Hypothalamus (tissue), 51 donors: ENCODE data around the gene RIPK3.
"Not testable (repeated sequence)": the region's sequence is repeated elsewhere in the genome, so short reads cannot be mapped to it uniquely, and the experiment has no call there.

Experiments used
- DNase-seq, 51 donors: peaks; one replicate each; lab custom pipeline; 2025; lab: John Stamatoyannopoulos, UW

RIPK3 gene

DNA sequence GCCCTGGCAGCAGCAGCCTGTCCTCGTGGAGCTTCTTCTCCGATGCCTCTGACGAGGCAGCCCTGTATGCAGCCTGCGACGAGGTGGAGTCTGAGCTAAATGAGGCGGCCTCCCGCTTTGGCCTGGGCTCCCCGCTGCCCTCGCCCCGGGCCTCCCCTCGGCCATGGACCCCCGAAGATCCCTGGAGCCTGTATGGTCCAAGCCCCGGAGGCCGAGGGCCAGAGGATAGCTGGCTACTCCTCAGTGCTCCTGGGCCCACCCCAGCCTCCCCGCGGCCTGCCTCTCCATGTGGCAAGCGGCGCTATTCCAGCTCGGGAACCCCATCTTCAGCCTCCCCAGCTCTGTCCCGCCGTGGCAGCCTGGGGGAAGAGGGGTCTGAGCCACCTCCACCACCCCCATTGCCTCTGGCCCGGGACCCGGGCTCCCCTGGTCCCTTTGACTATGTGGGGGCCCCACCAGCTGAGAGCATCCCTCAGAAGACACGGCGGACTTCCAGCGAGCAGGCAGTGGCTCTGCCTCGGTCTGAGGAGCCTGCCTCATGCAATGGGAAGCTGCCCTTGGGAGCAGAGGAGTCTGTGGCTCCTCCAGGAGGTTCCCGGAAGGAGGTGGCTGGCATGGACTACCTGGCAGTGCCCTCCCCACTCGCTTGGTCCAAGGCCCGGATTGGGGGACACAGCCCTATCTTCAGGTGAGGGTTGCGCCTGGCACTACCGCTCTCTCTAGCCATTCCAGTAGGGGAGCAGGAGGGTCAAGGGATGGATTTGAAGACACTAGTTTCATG lies 30.3 kb upstream of the RIPK3 start:
- no peak for DNase-seq

DNA sequence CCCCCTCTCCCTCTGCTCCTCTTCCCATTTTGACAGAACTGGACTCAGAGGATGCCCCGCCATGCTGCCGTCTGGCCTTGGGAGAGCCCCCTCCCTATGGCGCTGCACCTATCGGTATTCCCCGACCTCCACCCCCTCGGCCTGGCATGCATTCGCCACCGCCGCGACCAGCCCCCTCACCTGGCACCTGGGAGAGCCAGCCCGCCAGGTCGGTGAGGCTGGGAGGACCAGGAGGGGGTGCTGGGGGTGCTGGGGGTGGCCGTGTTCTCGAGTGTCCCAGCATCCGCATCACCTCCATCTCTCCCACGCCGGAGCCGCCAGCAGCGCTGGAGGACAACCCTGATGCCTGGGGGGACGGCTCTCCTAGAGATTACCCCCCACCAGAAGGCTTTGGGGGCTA lies 29.7 kb upstream of the RIPK3 start:
- no peak for DNase-seq

GRCh38 chr14:24368562-24369252 lies 28.9 kb upstream of the RIPK3 start:
- peak in 27 of 51 donors; percentile 8 to 62 (median 40) for DNase-seq

GRCh38 chr14:24368212-24368561 lies 28.4 kb upstream of the RIPK3 start:
- DNase-seq = no peak

DNA sequence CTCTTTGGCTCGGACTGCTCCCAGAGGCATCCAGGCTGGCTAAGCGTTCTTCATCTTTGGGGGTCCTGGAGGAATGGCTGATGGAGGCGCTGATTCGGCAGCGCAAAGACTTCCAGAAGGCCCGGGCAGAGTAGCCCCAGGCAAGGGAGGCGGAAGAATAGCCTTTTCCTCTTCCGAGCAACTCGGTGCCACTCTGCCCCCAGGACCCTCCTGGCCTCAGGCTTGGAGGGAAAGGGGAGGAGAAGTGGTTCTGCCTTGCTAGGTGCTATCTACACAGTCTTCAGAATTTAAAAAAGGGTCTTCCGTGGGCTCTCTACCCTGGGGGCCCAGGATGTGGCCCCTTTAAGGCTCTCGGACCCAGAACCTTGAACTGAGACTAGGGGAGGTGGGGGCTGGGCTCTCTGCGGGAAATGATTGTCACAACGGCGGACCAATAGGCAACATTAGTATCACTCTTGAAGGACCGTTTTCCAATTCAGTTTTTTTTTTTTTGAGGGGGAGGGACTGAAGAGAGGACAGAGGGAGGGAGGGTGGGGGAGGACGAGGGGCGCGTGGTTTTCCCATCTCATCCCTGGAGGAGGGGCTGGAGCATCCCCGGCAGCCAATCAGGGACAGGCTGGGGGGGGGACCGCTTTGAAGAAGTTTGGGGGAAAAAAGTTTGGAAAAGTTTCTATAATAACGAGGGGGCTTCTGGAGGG lies 27.9 kb upstream of the RIPK3 start, which contains the start of gene NFATC4:
Gene NFATC4, plus strand, starts transcription at position 671 of the 698 bp plus-strand sequence. CDS start 157 bp downstream, outside the sequence.
- peak in 34 of 51 donors; percentile 9 to 75 (median 32) for DNase-seq

DNA sequence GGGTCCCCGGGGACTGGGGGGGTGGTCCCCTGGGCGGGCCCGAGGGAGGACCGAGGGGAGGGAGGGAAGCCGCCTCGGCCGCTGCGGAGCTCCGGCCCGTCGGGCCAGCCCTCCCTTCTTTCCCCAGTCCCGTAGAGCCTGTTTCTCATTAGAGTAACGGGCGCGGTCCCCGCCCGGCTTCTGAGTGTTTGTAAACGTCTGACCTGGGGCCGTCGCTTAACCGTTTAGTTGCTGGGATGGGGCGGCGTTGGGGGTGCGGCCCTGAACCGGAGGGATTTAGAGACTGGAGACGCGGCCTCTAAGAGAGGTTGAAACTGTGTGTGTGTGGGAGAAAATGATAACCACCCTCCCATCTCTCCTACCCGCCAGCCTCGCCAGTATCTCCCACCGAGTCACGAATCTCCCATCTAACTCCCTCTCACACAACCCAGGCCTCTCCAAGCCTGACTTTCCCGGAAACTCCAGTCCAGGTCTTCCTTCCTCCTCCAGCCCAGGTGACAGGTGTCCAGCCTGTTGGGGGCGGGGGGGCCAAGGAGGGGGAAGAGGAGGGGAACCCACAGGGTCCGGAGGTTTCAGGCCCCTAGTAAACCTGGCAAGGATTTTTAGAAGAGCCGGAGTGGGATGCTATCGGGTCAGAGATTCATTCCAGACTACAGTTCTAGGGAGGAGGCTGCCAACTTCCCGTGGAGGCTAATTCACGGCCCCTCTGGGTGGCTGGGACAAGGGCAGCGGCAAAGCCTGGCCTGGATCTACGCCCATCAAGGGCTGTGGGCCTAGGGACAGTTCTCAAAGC lies 27.1 kb upstream of the RIPK3 start:
- DNase-seq = peak in 40 of 51 donors; percentile 15 to 84 (median 50)

GRCh38 chr14:24366413-24366720 lies 26.6 kb upstream of the RIPK3 start:
- peak in 1 of 51 donors; percentile 29 for DNase-seq

GRCh38 chr14:24365600-24366412 lies 26.0 kb upstream of the RIPK3 start:
- DNase-seq = peak in 35 of 51 donors; percentile 6 to 55 (median 38)

DNA sequence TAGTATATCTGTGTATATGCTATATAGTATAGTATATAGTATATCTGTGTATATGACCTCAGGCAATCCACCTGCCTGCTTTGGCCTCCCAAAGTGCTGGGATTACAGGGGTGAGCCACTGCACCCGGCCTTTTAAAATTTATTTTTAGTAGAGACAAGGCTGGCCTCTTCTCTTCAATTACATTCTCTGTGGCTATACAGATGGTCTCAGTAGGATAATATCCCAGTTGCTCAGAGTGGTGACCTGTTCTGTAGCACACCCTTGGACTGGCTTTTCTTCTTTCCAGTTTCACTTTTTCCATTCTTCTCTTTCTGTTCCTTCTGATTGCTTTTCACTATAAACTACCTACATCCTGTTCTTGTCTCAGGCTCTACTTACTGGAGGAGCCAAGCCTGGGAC lies 25.1 kb upstream of the RIPK3 start:
- DNase-seq = no peak

DNA sequence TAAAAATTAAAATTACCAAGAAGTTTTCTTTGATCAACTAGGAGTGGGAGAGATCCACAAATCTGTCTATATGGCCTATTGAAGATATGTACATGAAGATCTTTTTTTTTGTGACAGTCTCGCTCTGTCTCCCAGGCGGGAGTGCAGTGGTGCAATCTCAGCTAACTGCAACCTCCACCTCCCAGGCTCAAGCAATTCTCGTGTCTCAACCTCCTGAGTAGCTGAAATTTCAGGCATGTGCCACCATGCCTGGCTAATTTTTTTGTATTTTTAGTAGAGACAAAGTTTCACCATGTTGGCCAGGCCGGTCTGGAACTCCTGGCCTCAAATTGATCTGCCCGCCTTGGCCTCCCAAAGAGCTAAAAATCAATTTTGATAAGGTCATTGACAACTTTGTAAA lies 23.6 kb upstream of the RIPK3 start:
- no peak for DNase-seq

GRCh38 chr14:24362241-24362960 lies 22.6 kb upstream of the RIPK3 start:
- DNase-seq = no peak

DNA sequence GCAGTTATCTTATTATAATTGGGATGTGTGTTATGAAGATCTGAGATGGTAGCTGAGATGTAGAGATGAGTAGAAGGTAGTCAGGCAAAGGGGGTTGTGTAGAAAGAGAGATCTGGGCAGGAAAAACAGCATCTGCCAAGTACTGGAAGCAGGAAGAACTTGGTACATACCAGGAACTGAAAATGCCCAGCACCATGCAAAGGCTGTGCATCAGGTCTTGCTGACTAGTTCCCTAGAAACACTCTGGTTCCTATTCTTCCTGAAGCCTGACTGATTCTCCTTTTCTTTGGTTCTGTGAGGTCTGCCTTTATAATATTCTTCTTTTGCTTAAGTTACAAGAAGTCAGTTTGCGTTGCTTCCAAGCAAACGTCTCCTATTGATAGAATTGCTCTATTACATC lies 21.5 kb upstream of the RIPK3 start:
- no peak for DNase-seq

DNA sequence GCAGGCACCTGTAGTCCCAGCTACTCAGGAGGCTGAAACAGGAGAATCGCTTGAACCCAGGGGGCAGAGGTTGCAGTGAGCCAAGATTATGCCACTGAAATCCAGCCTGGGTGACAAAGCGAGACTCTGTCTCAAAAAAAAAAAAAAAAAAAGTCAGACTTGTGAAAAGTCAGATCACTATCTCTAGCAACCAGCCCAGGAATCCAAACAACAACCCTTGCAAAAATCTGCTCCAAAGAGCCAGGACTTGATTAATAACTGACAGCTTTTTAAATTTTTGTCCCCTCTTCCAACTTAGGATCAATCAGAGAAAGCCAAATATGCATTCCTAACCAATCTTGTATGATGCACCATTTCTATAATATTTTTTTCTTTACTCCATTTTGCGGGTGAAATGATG lies 20.5 kb upstream of the RIPK3 start:
- DNase-seq = no peak

GRCh38 chr14:24356208-24356607 lies 16.4 kb upstream of the RIPK3 start:
- no peak for DNase-seq

DNA sequence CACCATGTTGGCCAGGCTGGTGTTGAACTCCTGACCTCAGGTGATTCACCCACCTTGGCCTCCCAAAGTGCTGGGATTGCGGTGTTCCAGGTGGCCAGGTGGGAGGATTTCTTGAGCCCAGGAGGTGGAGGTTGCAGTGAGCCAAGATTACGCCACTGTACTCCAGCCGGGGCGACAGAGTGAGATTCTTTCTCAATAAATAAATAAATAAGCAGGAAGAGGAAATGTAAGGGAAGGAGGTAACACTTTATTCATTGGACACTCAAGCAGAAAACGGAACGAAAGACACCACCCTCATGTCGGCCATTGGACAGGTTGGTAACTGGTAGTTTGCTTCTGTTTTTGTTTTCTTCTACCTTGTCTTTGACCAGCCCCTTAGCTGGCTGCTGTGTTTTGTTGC lies 15.2 kb upstream of the RIPK3 start:
- DNase-seq = no peak

GRCh38 chr14:24354482-24354825 lies 14.7 kb upstream of the RIPK3 start:
- DNase-seq = not testable (repeated sequence)

GRCh38 chr14:24353559-24354481 lies 14.0 kb upstream of the RIPK3 start:
- no peak for DNase-seq

GRCh38 chr14:24351517-24351916 lies 11.7 kb upstream of the RIPK3 start:
- DNase-seq = no peak
